Stimulated activated naive CD8-positive, alpha-beta T cell treated with anti-CD3 and anti-CD28 coated beads, Interleukin-15, Interleukin-2, amounts not matched to agents 100 ng/mL and 50 ng/mL, for 24 hours (primary cell): ENCODE data around the gene ADCY2.

Experiments used
- H3K27ac Mint-ChIP-seq: one replicate; pipeline ENCODE4 v1.8.0; 2021; ENCODE audit warnings: mild to moderate bottlenecking, mixed read lengths
- H3K27me3 Mint-ChIP-seq: one replicate; pipeline ENCODE4 v1.8.0; 2021; ENCODE audit warnings: mixed read lengths
- H3K36me3 Mint-ChIP-seq: one replicate; pipeline ENCODE4 v1.8.0; 2021; ENCODE audit warnings: low read depth, mixed read lengths
- H3K4me1 Mint-ChIP-seq: one replicate; pipeline ENCODE4 v1.8.0; 2021; ENCODE audit warnings: low read depth, mixed read lengths
- H3K4me3 Mint-ChIP-seq: one replicate; pipeline ENCODE4 v1.8.0; 2021; ENCODE audit warnings: mild to moderate bottlenecking, mixed read lengths
- H3K9me3 Mint-ChIP-seq: one replicate; pipeline ENCODE4 v1.8.0; 2021; ENCODE audit warnings: mixed read lengths

Gene ADCY2

DNA sequence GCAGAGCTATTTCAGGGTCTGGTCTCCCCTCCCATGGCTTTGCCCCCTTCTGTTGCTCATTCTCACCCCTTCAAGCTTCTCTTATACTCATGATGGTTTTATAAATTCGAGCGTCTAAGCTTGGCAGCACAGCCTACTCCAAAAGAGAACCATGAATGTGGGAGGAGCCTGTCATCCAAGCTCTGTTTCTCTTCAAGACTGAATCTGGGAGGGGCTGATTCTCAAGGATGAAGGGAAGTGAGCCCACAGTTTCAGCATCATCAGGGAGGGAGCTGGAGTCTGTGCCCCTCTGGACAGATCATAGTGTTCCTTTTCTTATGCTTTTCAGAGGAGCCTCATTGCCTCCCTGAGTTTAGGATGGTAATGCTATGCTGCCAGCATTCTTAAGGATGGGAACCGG, 286.4 kb downstream of the ADCY2 start:
- Mint-ChIP-seq H3K4me1 (no peaks in the 10 kb centered on the region), H3K27me3 (peaks cover 4% of the 10 kb centered on the region), H3K4me3 (no peak overlapping the region), H3K36me3 (no peaks in the 10 kb centered on the region), H3K27ac (no peak overlapping the region), H3K9me3 (no peaks in the 10 kb centered on the region)

DNA sequence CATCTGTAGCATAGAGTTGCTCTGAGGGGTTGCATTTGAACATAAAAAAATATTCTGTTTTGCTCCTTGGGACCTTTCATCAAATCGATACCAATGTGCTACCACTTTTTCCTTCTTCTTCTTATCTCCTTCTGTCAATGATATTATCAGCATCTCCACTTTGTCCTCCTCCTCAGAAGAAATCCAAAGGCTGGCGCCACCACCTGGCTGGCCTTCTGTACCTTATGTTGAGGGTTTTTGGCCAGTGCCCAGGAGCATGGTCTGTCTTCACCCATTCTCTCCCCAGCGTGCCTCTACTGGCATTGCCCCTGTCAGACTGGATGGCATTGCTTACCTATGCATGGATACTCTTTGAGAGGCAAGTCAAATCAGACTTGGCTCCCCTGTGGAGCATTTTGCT, 287.8 kb downstream of the ADCY2 start:
- H3K36me3 Mint-ChIP-seq = no peaks in the 10 kb centered on the region
- no peak overlapping the region for H3K4me3 Mint-ChIP-seq
- H3K27me3 Mint-ChIP-seq = peaks cover 6% of the 10 kb centered on the region
- H3K4me1 Mint-ChIP-seq = no peaks in the 10 kb centered on the region
- H3K9me3 Mint-ChIP-seq = no peaks in the 10 kb centered on the region
- no peak overlapping the region for H3K27ac Mint-ChIP-seq

DNA sequence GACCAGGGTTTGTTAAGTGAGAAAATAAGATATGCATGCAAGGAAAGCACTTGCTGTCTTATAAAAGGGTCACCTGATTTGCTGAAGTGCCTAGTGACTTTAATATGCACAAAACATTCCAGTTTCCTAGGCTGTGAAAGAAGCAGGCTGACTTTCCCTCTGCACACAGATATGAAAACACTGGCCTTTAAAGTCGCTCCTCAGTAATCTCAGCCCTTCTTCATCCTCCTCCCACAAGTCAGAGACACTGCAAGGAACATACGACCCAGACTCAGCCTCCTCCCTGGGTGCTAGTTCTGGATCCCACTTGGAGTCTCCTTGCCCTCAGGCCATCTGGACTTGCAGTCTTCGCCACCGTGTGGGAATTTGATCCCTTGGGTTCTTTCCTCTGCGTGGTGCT, 288.9 kb downstream of the ADCY2 start:
- Mint-ChIP-seq H3K9me3 (no peaks in the 10 kb centered on the region), H3K27me3 (peaks cover 8% of the 10 kb centered on the region), H3K4me1 (no peaks in the 10 kb centered on the region), H3K27ac (no peak overlapping the region), H3K36me3 (no peaks in the 10 kb centered on the region), H3K4me3 (no peak overlapping the region)

DNA sequence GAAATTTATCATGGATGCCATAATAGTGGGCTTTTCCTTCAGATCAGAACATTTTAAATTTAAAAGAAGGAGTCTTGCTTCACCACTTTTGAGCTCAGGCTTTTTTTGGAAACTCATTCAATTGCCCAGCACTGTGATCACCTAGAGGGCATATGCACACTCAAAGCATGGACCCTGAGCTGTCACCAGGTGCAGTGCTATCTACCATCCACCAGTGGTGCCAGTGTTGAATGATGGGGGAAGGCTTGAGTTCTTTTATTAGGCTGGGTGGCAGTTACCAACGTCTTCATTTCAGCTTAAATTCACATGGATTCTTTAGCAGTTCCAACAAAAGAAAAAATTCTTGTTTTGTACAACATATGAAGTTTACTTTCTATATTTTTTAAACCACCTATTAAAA, 290.9 kb downstream of the ADCY2 start:
- Mint-ChIP-seq H3K27me3 (peaks cover 8% of the 10 kb centered on the region), H3K9me3 (no peaks in the 10 kb centered on the region), H3K27ac (no peak overlapping the region), H3K4me3 (no peak overlapping the region), H3K4me1 (no peaks in the 10 kb centered on the region), H3K36me3 (no peaks in the 10 kb centered on the region)

DNA sequence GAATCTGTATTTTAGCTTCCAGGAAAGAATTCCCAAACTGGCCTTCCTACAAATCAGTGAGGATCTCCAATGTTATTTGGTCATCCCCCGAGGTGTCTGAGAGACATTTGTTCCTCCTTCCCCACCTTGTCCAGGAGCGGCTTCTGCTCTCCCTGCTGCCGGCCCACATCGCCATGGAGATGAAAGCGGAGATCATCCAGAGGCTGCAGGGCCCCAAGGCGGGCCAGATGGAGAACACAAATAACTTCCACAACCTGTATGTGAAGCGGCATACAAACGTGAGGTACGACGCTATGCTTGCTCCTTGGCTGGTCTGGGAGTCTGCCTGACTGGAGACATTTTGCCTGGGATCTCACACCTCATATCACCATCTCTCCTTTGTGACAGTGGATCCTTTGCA, 294.6 kb downstream of the ADCY2 start:
- H3K36me3 Mint-ChIP-seq = no peaks in the 10 kb centered on the region
- H3K4me3 Mint-ChIP-seq = no peak overlapping the region
- no peaks in the 10 kb centered on the region for H3K4me1 Mint-ChIP-seq
- peaks cover 4% of the 10 kb centered on the region for H3K27me3 Mint-ChIP-seq
- H3K9me3 Mint-ChIP-seq = no peaks in the 10 kb centered on the region
- H3K27ac Mint-ChIP-seq = no peak overlapping the region

DNA sequence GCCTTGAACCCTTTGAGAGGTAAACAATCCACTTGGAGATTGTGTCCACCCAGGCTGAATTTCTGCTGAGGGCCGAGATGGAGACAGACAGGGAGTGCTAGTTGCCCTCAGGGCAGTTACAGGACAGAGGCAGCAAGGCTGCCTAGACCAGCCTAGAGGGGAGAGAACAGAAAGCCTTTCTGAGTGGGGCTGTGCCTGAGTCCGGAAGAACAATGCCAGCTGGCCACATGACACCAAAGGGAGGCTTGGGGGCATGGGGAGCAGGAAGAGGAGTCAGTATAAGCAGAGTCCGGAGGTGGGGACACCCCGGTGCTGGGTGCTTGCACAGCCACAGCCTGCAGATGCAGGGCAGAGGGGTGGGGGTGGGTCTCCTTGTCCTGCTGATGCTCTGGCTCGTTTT, 309.3 kb downstream of the ADCY2 start:
- Mint-ChIP-seq H3K4me3 (no peak overlapping the region), H3K9me3 (no peaks in the 10 kb centered on the region), H3K27me3 (no peaks in the 10 kb centered on the region), H3K4me1 (no peaks in the 10 kb centered on the region), H3K27ac (no peak overlapping the region), H3K36me3 (no peaks in the 10 kb centered on the region)

DNA sequence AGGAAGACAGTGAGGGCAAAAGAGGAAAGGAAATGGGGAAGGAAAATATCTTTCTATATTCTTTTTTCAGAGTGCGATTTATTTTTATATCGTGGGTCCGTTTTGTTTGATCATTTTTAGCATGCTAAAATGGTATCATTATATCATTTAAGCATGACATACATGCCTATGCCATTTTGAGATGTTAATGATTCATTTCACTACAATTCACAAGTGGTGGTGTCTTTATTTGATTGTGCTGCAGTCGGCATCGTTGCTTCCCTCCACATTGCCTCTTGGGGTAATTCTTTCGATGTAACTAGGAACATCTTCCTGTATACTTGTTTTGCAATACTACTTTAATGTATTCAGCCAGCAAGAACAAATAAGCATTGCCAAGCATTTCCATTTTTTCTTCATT, 309.8 kb downstream of the ADCY2 start:
- no peaks in the 10 kb centered on the region for H3K36me3 Mint-ChIP-seq
- H3K4me3 Mint-ChIP-seq = no peak overlapping the region
- H3K27me3 Mint-ChIP-seq = no peaks in the 10 kb centered on the region
- no peaks in the 10 kb centered on the region for H3K4me1 Mint-ChIP-seq
- H3K9me3 Mint-ChIP-seq = no peaks in the 10 kb centered on the region
- H3K27ac Mint-ChIP-seq = no peak overlapping the region

DNA sequence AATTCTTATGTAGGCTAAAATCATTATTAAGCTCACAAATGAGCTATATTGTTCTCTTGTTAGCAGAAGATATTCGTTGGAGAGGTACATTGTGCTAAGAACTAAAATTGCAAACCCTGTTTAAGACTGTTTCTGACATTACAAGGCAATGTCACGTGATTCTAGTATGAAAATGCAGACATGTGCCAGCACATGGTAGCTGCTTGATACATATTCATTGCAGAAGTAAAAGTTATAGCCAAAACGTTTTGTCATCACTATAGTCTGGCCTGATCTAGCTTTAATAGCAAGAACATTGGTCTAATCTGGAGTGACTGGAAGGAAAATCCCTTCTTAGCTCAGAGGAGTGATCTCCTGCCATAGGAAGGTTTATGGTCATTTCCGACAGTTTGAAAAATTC, 310.3 kb downstream of the ADCY2 start:
- no peak overlapping the region for H3K4me3 Mint-ChIP-seq
- H3K9me3 Mint-ChIP-seq = no peaks in the 10 kb centered on the region
- no peaks in the 10 kb centered on the region for H3K4me1 Mint-ChIP-seq
- no peaks in the 10 kb centered on the region for H3K36me3 Mint-ChIP-seq
- H3K27me3 Mint-ChIP-seq = no peaks in the 10 kb centered on the region
- no peak overlapping the region for H3K27ac Mint-ChIP-seq

DNA sequence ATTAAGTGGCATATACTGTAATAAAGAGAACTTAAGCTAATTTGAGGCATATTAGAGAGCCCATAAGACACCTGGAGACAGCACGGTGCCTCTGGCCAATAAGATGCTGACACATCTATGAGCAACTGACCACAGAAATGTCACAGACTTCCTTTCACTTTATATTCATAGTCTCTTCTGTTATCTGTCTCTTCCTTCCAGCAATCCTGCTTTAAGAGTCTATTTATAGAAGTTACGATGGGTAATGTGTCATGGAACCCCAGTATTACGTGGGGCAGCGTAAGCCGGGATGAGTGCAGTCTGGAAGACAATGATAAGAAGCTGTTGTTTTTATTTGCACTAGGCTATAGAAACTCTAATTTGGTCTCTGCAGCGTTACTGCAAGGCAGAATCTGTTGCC, 318.2 kb downstream of the ADCY2 start:
- peaks cover 3% of the 10 kb centered on the region for H3K27me3 Mint-ChIP-seq
- no peaks in the 10 kb centered on the region for H3K9me3 Mint-ChIP-seq
- H3K36me3 Mint-ChIP-seq = no peaks in the 10 kb centered on the region
- no peaks in the 10 kb centered on the region for H3K4me1 Mint-ChIP-seq
- H3K27ac Mint-ChIP-seq = no peak overlapping the region
- no peak overlapping the region for H3K4me3 Mint-ChIP-seq

DNA sequence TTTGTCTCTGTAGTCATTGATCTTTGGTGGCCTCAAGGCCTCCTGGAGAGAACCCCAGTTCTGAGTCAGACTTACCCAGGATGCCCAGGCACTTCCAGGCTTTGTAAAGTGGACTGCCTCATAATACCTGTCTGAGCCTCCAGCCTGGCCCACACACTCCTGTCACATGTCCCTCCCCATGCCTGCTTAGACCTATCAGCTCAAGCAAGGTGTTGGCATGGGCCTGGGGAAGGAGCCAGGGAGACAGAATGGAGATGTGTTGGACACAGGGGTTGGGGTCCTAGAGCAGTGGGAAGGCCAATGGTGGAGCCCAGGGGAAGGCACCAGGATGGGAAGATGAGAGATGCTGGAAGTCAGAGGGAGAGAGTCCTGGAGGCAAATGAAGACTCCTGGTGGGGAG, 318.8 kb downstream of the ADCY2 start:
- Mint-ChIP-seq H3K27me3 (peaks cover 3% of the 10 kb centered on the region), H3K4me1 (no peaks in the 10 kb centered on the region), H3K9me3 (no peaks in the 10 kb centered on the region), H3K27ac (no peak overlapping the region), H3K36me3 (no peaks in the 10 kb centered on the region), H3K4me3 (no peak overlapping the region)

DNA sequence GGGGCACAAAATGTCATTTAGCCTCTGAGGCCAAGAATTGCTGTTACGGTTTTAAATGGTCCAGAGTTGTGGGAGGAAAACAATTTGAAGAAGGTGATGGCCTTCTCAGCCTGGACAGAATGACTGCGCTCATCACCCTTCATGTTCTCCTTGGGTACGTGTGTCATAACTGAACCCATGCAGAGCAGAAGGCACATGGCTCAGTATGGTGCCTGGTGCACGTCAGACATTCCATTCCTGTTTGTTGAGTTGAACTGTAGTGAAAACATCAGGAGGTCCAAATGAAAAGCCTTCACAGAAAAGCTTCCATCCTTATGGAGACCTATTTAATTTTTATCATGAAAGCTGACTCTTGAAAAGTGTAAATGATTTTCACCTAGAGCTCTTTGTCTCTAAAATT, 321.8 kb downstream of the ADCY2 start:
- Mint-ChIP-seq H3K36me3 (no peaks in the 10 kb centered on the region), H3K27me3 (peaks cover 3% of the 10 kb centered on the region), H3K27ac (no peak overlapping the region)

DNA sequence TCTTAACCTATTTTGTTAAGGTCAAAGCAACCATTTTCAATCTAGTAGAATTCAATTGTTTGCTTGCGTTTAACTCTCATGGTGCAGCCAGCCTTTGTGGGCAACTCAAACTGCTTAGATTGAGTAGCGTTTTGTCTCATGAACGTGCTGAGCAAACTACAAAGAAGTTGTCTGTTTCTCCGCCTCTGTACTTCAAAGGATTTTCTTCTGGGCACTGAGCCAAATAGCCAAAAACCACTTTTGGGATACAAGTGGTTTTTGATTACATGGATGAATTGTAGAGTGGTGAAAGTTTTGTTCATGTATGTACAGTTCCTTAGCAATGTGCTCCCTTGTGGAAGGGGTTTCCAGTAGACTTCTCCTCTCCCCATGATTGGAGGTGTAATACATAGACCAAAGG, 332.1 kb downstream of the ADCY2 start:
- H3K36me3 Mint-ChIP-seq = no peaks in the 10 kb centered on the region
- no peaks in the 10 kb centered on the region for H3K4me1 Mint-ChIP-seq
- no peaks in the 10 kb centered on the region for H3K9me3 Mint-ChIP-seq
- H3K27ac Mint-ChIP-seq = no peak overlapping the region
- H3K4me3 Mint-ChIP-seq = no peak overlapping the region
- peaks cover 9% of the 10 kb centered on the region for H3K27me3 Mint-ChIP-seq

More for the DNA sequence above, 321.8 kb downstream of the ADCY2 start:
- no peak overlapping the region for H3K4me3 Mint-ChIP-seq
- no peaks in the 10 kb centered on the region for H3K4me1 Mint-ChIP-seq
- H3K9me3 Mint-ChIP-seq = peaks cover 3% of the 10 kb centered on the region

DNA sequence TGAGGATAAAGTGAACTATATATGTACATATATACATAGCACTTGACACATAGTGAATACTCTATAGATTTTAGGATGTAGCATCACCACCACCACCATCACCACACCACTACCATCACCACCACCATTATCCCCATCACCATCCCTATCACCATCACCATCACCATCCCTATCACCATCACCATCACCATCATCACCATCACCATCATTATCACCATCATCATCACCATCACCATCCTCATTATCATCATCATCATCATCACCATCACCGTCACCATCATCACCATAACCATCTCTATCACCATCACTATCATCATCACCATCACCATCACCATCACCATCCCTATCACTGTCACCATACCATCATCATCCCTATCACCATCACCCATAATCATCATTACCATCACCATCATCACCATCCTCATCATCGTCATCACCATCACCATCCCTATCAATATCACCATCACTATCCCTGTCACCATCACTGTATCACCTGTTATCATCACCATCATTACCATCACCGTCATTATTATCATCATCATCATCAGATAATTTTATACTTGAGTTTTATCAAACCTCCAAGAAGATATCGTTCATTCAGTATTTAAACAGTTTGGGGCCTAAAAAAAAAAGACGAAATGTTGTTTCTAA, 345.6 kb downstream of the ADCY2 start:
- no peaks in the 10 kb centered on the region for H3K36me3 Mint-ChIP-seq
- H3K9me3 Mint-ChIP-seq = no peaks in the 10 kb centered on the region
- no peaks in the 10 kb centered on the region for H3K4me1 Mint-ChIP-seq
- H3K27ac Mint-ChIP-seq = no peak overlapping the region
- H3K27me3 Mint-ChIP-seq = no peaks in the 10 kb centered on the region
- H3K4me3 Mint-ChIP-seq = no peak overlapping the region

DNA sequence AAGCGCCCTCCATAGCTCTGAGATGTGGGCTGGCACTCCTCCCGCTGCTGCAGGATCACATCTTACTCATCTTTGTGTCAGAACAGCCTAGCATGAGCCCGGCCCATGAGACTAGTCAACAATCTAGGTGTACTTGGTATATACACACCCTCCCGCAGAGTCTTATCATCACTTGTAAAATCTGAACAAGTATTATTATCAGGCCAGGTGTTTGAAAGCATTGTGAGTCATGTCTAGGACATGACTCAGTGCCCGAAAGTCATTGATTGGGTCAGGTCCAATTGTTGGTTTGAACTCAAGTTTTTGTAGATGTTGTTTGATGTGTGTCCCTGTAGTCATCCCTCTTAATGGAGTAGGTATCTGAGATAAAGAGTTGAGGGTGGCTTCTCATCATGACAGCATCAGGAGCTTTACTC, 346.3 kb downstream of the ADCY2 start:
- no peaks in the 10 kb centered on the region for H3K9me3 Mint-ChIP-seq
- H3K36me3 Mint-ChIP-seq = no peaks in the 10 kb centered on the region
- H3K4me1 Mint-ChIP-seq = no peaks in the 10 kb centered on the region
- H3K4me3 Mint-ChIP-seq = no peak overlapping the region
- H3K27me3 Mint-ChIP-seq = no peaks in the 10 kb centered on the region
- H3K27ac Mint-ChIP-seq = no peak overlapping the region

DNA sequence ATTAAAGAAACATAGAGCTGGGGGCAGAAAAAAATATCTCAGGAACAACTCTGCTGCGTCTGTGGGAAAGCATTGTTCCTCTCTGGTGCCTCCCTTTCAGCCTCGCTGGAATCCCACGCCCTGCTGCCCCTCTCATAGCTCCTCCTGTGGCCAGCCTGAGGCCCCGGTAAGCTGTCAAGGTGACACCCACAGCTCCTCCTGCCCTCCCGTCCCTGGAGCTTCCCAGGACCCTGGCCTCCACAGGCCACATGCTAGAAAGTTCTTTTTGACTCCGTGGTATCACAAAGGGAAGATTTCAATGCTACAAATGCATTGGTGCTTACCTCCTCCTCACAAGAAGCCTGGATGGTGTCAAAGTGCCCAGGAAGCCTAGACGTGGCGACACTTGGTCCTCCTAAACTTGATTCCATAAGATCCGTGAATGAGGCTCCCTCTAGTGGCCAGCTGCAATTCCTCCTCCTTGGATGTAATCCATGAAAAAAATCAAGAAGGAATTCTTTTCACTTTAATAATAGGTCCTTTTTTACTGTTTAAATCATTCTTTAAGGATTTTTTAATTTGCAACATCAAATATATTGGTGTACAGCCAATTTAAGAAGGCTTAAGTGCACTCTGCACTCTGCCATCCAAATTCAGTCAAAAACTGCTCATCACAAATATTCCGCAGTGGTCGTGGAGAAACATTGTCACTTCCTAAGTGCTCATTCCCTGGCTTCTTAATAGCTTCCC, 350.1 kb downstream of the ADCY2 start:
- Mint-ChIP-seq H3K36me3 (no peaks in the 10 kb centered on the region), H3K4me3 (no peak overlapping the region), H3K4me1 (no peaks in the 10 kb centered on the region), H3K27ac (no peak overlapping the region), H3K9me3 (no peaks in the 10 kb centered on the region), H3K27me3 (no peaks in the 10 kb centered on the region)

DNA sequence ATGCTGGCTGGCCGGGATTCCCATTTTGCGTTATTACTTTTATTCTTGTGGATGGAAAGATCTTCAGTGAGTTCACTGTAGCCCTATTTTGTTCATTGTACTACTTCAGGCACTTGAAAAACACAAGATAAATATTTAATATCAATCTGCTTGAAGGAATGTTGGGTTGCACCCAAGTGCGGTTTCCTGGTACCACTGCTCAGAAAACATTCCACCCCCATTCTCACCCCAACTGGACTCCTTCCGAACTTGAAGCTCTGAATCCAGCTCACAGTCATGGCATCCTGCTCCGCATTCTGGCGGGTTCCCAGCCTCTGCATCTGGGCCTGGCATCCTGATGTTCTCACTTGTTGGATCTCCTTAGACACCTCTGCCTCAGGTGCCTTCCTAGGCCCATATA, 351.8 kb downstream of the ADCY2 start:
- Mint-ChIP-seq H3K27ac (no peak overlapping the region), H3K4me1 (no peaks in the 10 kb centered on the region), H3K36me3 (no peaks in the 10 kb centered on the region), H3K9me3 (no peaks in the 10 kb centered on the region), H3K27me3 (peaks cover 3% of the 10 kb centered on the region), H3K4me3 (no peak overlapping the region)
